ENCODE results near the gene ZNF714.

GRCh38 chr19:21052902-21053301, 29.1 kb upstream of the ZNF714 start:
- TF ChIP-seq YY1 (IDR thresholded peaks at IDR 0.05; ENCODE audit: low read depth), result no peak
- TF ChIP-seq ZBTB7A (IDR thresholded peaks at IDR 0.05; ENCODE audit: low read depth), result no peak
- TF ChIP-seq USF1 (IDR thresholded peaks at IDR 0.05), result no peak
- no peak for TF ChIP-seq FOXM1 (IDR thresholded peaks at IDR 0.05; ENCODE audit: borderline replicate concordance, low read depth)
- no peak for TF ChIP-seq MAX (IDR thresholded peaks at IDR 0.05)
- TF ChIP-seq EP300 (IDR thresholded peaks at IDR 0.05; ENCODE audit: borderline replicate concordance), result no peak
- TF ChIP-seq RAD21 (IDR thresholded peaks at IDR 0.05; ENCODE audit: low read depth), result no peak
- no peak for TF ChIP-seq NFIC (IDR thresholded peaks at IDR 0.05)
- TF ChIP-seq EGR1 (IDR thresholded peaks at IDR 0.05), result no peak
- TF ChIP-seq TEAD4 (IDR thresholded peaks at IDR 0.05), result no peak
- no peak for TF ChIP-seq CREB1 (IDR thresholded peaks at IDR 0.05; ENCODE audit: low read depth)
- no peak for TF ChIP-seq REST (IDR thresholded peaks at IDR 0.05; ENCODE audit: low read depth)
- TF ChIP-seq CEBPB (IDR thresholded peaks at IDR 0.05), result no peak
- no peak for TF ChIP-seq TAF1 (IDR thresholded peaks at IDR 0.05; ENCODE audit: low read depth)
